ENCODE measurements around the gene CDKAL1.

DNA sequence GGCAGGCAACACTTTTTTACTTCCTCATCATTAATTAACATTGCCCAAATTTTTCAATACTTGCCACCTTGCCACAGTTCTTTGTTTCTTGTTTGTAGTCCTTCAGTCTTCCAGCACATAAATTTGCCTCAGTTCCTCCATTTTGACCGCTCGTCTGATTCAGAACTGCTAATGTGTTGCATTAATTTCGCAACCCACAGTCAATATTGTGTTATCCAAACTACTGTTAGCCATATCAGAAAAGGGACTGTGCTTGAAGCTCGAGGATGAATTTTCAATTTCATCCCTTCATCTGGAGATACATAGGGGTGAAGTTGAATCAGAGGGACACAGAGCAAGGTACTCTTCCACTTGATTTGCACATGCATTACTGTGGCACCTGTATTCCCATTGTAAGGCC is 421.5 kb downstream of the CDKAL1 start:
- TF ChIP-seq POLR2A (IDR thresholded peaks at IDR 0.05) = no peak
- TF ChIP-seq, protein P1, sequence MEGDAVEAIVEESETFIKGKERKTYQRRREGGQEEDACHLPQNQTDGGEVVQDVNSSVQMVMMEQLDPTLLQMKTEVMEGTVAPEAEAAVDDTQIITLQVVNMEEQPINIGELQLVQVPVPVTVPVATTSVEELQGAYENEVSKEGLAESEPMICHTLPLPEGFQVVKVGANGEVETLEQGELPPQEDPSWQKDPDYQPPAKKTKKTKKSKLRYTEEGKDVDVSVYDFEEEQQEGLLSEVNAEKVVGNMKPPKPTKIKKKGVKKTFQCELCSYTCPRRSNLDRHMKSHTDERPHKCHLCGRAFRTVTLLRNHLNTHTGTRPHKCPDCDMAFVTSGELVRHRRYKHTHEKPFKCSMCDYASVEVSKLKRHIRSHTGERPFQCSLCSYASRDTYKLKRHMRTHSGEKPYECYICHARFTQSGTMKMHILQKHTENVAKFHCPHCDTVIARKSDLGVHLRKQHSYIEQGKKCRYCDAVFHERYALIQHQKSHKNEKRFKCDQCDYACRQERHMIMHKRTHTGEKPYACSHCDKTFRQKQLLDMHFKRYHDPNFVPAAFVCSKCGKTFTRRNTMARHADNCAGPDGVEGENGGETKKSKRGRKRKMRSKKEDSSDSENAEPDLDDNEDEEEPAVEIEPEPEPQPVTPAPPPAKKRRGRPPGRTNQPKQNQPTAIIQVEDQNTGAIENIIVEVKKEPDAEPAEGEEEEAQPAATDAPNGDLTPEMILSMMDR (IDR thresholded peaks at IDR 0.05) = no peak
